ENCODE results near the gene USP48.
A peak's percentile ranks its signal among the peaks of the same experiment; 100 is the strongest.

USP48 gene

DNA sequence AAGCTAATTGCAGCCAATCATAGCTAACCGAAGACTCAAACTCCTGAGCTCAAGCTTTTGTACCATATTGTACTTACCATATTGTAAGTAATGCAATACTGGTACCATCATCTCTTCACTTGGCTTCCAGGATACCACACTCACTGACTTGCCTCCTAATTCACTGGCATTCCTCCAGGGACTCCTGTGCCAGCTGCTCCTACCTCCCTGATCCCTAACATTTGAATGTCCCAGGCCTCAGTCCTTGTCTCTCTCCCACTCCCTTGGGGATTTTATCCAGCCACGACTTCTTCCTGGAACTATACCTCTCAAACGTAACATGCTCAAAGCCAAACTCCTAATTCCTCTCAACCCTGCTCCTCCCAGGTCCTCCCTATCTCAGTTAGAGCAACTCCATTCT, 33.8 kb downstream of the USP48 start:
- DNase-seq (ENCODE audit: low spot score): no peak

DNA sequence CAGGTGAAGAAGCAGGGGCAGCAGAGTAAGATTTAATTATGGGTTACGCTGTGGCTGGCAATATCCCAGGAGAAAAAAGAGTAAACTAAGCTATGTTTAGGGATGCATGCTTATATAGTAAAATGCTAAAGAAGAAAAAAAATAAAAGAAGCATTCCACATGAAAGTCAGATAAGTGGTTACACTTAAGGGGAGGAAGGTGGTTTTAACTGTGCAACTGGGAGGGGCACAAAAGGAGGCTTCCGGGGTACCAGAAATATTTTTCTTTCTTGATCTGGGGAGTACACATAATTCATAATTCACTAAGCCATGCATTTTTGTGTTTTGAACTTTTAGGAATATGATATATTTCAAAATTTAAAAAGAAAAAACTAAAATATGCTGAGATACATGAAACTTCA, 39.5 kb downstream of the USP48 start:
- DNase-seq (ENCODE audit: low spot score): no peak

DNA sequence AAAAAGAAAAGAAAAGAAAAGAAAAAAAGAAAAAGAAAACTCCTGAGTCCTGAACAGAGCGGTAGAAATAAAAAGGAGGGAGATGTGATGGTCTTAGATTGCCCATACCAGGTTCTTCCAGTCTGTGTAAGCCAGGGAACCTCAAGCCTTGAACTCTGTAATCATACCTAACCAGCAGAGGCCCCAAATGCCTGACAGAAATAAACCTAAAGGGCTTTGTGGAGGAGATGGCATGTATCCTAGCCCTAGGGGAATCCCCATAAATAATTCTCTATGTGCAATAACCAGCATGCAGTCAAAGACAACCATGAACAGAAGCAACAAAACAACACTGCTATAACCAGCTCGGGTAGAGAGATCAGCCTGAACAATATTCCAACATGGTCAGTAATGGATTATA, 40.4 kb downstream of the USP48 start:
- no peak for DNase-seq (ENCODE audit: low spot score)

DNA sequence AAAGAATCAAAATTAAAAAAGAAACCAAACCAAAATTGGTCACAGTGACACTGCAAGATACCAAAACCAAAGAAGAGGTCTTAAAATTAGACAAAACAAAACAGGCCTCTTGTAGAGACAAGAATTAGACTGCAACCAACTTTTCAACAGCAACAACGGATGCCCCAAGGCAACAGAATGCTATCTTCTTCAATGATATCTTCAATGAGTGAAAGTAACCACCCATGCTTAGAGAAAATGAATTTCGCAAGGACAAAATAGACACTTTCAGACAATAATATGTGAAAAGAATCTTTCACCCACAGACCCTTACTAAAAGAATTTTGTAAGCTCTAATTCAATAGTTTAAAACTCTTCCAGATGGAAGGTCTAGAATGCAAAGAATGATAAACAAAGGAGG, 41.7 kb downstream of the USP48 start:
- no peak for DNase-seq (ENCODE audit: low spot score)

DNA sequence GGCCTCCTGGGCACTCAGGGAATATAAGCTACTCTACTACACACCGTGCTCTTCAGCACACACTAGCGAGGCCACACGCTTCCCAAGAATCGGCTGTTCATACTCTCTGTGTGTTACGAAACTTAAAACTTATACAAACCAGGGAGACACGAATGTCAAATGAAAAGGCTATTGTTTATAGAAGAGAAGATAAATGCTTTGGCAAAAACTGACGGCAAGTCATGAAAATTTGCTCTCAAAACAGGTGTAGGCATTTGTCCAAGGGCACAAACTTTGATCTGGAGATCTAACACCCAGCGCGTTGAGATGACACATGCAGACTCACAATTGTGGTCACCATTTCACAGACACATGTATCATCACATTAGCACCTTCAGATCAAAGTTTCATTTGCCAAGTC, 46.1 kb downstream of the USP48 start:
- no peak for DNase-seq (ENCODE audit: low spot score)

DNA sequence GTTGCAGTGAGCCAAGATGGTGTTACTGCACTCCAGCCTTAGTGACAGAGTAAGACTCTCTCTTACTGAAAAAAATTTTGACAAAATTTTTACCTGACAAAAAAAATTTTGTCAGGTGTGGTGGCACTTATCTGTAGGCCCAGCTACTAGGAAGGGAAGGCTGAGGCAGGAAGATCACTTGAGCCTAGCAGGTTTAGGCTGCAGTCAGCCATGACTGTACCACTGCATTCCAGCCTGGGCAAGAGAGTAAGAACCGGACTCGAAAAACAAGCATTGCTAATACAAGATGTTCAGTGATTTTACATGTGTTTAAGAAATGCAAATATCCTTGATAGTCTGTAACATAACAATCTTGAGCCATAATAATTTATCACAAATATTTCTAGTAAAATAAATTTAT, 46.9 kb downstream of the USP48 start:
- DNase-seq (ENCODE audit: low spot score): no peak

DNA sequence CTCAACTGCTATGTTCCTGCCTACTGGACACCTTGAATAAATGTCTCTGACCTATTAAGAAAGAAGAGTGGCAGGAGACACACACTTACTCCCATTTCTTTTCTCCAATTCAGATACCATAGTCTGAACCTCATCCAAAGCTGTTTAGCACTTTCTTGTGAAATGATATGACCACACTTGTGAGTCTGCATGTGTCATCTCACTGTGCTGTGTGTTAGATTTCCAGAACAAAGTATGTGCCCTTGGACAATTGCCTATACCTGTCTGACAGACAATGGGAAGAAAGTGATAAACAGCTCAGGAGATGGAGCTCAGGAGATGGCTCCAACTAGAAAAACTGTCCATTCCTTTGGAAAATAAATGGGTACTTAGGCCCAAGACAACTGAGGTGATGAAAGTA, 48.4 kb downstream of the USP48 start:
- no peak for DNase-seq (ENCODE audit: low spot score)

DNA sequence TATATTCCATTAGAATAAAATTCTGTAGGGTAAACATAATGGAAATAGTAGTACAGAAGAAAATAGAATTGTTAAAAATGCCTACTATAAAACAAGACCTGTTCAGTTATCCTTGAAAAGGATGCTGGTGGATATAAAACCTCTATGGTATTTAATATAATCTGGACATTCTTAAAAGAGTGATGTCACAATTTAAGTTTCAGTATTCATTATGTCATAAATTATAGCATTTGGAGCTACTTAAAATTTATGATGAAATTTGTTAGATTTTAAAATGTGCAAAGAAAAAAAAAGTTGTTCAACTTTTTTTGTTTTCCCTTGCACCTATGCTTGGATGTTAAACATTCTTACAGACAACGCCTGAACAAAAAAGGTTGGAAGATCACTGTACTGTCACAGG, 50.3 kb downstream of the USP48 start:
- DNase-seq (ENCODE audit: low spot score): no peak

DNA sequence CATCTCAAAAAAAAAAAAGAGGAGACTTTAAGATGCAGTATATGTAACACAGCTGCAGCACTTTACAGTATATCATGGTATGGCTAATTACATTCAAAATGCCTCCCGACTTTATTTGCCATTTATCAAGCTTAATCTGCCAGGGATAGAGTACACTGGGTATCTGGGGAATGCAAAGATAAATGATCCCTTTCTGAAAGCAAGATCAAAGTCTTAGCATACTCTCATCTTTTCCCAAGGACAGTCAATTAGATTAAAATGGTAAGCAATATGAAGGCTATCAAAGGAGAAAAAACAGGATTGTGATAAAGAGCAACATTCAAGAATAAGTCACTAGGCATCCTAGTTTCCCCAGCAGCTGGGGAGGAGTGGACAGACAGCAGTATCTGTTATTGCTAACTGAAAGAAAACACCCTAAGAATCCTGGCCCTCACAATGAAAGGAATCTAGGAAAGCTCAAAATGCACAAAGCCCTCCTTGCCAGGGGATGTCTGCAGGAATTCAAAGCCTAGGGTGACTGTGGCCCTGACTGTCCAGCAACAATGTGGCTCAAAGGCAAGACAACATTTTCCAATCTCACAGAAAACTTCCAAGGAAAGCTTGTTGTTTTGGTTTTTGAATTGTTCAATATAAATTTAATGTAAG, 57.1 kb downstream of the USP48 start:
- no peak for DNase-seq (ENCODE audit: low spot score)

DNA sequence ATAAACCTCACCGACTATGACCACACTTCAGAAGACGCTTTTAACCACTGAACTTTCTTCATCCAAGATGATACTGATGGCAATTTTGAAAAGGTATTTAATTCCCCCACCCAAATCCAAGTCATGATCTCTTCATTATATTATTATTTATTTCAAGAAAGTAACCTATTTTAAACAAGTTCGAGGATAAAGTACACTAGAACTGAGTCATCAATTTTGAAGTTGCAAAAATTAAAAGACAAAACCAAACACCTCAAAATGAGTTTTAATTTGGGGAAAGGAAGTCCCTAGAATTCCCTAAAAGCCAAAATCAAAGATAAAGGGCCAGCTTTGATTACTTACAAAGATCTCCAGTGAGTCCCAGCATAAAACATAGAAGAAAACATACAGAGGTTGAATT, 58.4 kb downstream of the USP48 start:
- no peak for DNase-seq (ENCODE audit: low spot score)

DNA sequence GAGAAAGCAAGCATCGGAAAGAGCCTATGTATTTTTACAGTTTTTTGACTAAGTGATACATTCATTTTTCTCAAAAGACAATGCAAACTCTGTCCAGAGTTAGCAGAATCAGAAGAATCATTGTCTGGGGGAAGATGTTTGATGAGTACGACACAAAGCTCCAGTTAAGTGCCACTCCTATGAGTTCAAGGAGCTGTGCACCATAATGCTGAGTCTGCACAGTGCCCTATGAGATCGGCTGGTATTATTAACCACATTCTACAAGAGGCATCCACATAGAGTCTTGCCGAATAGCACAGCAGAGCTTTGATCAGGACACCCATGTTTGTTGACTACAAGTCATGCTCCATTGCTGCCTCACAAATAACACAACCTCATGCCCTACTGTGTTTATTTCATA, 58.9 kb downstream of the USP48 start:
- no peak for DNase-seq (ENCODE audit: low spot score)

DNA sequence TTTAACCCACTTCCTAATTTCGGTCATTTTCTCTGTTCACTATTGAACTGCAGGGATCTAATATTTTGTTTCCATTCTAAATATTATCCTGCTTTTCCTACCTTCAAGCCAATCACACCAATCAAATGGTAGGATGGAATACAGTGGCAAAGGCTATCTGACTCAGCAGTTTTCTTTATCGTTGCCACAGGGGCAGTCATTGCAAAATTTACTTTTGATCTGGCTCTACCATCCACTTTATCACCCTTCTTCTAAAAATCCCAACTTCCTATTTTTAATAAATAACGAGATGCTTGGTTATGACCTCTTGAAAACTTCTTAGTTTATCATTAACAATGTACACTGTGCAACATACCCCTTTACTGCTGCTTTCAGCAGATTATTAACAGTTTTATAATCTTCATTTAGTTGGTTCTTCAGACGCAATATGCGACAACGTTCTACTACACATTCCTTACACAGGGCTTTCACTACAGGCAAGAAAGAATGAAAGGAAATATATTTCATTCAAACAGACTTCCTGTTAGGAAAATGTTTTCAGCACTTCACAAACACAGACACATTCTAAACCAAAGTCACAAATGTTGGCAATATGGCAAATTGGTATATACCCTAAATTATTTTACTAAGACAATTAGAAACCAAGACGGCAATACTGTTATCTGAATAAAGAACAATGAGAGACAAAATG, 61.5 kb downstream of the USP48 start:
- no peak for DNase-seq (ENCODE audit: low spot score)

DNA sequence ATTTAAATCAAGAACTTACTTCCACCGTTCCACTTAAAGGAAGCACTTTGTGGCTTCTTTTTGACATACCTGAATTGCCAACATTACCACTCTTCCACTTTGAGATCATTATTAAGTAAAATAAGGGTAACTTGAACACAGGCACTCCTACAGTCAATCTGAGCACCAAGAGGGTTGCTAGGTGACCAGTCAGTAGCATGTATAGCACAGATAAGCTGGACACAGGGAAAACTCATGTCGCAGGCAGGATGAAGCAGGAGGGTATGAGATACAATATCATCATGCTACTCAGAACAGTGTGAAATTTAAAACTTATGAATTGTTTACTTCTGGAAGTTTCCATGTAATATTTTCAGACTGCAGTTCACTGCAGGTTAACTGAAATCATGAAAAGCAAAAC, 66.8 kb downstream of the USP48 start:
- DNase-seq (ENCODE audit: low spot score): no peak

DNA sequence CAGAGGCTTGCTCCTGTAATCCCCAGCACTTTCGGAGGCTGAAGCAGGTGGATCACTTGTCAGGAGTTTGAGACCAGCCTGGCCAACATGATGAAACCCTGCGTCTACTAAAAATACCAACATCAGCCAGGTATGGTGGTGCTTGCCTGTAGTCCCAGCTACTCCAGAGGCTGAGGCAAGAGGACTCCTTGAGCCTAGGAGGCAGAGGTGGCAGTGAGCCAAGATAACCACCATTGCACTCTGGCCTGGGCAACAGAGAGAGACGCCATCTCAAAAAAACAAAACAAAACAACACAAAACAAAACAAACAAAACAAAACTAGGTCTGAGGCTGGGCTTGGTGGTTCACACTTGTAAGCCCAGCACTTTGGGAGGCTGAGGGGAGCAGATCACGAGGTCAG, 75.1 kb downstream of the USP48 start:
- DNase-seq (ENCODE audit: low spot score): no peak

DNA sequence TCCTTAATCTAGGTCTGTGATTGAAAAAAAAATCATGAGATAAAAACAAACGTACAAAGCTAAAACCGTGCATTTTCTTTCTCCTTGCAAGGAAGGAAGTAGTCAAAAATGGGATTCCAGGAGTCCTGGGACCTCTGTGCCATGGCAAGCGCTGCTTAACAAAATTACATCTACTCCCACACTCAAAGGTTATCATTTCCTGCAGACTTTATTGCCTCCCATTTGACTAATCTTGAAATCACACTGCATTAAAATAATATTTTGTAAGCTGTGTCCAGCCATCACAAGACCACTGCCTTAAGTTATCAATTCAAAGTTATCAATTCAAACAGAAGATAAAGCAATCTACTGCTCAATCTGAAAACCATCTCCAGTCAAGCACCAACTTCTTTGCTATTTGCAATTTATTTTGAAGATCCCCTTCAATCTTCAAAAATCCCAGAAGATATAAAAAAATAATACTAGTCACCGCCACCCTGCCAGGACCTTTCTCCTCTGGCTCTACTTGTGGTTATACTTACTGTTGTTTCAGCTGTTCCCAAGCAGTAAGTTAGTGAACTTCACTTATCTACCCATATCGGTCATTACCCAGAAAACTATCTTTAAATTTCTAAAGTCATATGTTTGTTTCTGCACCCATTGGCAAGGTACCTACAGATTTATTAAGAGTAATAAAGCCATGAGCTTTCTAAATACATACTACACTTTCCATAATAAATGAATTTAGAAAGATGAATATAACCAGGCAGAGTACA, 75.7 kb downstream of the USP48 start:
- no peak for DNase-seq (ENCODE audit: low spot score)

DNA sequence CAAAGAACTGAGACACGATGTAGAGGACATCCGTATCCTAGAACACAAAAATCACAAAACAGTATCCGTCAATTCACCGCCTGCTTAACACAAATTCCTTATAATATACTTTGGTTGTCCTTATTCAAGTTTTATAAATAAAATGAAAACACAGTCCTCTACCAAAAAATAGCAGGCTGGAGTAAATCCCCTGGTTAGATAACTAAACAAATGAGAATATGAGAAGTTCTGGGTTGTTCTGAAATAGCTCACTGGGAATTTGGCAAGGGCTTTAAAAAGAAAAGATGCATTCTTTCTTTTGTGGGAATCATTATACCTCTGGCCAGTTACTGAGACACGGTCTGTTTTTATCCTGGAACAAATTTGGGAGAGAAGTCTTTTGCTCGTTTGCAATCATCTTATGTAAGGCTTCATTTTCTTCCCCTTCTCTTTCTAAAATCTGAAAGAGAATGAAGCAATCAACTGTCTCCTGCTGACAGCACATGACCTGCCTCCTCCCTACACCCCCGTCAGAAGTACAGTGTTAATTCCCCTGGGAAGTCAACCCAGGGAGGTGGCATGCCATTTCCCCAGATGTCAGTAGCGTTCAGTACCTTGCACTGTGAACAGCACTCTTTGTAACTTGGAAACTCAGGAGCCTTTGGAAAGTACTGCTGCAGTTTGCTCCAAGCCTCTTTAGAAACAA, 76.7 kb downstream of the USP48 start:
- no peak for DNase-seq (ENCODE audit: low spot score)

DNA sequence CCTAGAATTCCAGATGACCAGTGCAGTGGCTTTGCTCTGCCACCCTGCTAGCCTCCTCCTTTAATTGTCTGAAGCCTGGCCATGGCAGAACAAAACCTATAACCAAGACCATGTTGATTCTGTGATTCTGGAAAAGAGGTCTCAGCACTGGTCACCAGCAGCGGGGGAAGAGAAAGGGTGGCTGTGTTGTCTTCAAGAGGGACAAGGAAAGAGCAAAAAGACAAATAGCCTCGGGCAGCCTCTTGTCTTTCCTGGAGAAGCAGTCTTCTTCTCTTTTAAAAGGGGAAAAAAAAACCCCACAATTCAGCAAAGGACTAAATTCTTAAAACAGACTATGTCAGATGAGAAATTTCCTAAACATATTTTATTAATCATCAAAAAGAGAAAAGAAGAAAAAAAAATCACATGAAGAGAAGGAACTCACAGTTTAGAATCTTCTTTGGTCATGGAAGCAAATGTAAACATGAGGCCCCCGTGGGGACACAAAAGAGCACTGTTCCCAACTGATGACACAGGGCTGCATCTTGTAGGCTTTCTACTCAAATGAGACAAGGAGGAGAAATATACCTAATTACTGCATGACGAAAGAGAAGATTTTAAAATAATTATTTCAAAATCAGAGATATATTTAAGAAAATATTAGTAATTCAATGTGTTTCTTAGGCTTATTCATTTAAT, 77.5 kb downstream of the USP48 start:
- DNase-seq (ENCODE audit: low spot score): no peak

DNA sequence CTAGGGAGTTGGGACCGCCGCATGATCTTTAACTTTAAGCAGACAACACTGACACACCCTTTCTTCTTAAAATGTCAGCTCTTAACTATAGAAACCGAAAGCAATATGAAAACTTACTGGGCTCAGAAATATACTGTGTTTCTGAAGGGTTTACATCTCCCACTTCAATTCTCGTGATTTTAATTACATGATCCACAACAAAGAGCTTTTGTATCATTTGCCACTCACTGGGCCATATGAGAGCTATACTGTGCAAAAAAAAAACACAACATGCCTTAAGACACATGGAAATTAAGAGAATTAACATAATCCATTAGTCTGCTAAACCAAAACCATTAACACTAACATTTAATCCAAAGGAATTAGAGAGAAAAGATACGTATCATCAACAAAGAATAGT, 78.8 kb downstream of the USP48 start:
- DNase-seq (ENCODE audit: low spot score): no peak

DNA sequence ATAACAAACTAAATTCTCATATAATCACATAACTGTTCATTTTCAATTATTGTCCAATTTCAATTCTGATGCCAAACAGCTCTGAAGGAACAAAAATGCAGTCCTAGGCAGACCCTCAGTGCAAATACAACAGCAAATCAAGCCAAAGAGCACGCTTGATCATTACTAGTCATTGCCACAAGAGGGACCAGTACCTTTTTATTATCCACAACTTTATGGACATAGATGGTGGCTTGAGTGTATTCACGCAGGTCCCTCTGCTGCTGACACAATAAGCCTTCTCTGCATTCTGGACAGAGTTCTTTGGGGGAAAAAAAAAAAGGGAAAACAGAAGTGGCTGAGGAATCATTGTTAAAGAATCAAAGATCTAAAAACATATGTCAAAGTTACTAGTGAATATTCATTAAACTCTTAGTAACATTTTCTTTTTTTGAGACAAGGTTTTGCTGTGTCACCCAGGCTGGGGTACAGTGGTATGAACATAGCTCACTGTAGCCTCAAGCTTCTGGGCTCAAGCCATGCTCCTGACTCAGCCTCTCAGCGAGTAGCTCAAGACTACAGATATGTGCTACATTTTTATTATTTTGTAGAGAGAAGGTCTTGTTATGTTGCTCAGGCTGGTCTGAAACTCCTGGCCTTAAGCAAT, 79.5 kb downstream of the USP48 start:
- peak; percentile 15 for DNase-seq (ENCODE audit: low spot score)

DNA sequence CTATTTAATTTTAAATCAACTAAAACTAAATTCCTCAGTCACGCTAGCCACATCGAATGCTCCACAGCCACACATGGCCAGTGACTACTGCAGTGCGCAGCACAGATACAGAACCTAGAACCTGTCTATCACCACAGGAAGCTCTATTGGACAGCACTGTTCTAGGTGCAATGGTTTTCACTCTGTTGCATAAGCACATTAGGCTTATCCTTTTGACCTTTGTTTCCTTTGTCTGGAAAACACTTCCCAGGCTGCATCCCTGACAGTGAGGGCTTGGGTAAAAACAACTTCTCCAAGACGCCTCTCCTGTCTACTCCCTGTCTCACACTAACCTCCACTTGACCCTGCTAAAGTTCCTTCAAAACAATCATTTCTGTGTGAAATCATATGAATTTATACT, 80.2 kb downstream of the USP48 start:
- DNase-seq (ENCODE audit: low spot score): no peak

DNA sequence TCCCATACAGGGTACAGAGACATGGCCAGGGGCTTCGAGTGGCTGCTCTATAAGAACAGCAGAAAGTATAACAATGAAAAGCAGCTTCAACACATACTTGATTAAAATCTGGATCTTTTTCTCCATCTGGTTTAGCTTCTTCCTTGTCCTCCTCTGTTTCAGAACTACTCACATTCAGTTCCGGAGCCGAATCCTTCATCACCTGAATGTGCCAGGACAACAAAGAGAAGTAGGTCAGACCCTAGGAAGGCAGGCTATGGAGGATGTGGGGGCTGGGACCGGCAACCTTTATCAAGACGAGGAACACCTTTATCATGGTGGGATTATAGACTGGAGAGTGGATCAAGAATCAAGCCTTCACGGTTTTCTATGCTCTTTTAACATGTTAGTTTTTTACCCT, 81.5 kb downstream of the USP48 start:
- DNase-seq (ENCODE audit: low spot score): no peak

DNA sequence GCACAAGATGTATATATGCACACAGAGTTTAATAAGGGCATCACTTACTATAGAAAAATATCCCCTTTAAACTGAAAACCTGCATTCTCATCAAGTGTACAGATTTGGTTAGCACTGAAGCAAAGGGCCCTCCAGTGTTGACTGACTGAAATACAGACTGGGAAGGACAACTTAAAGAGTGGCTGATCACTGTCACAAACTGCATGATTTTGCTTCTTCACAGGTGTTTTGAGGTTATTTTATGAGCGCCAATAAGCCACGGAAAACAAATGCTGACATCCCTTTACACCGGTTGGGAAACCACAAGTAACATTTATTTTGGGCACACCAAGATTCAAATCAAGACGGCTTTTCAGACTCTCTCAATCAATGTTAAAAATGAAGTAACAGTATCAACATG, 82.9 kb downstream of the USP48 start:
- no peak for DNase-seq (ENCODE audit: low spot score)
